ENCODE data around the gene CRYAB.

The CRYAB gene

DNA sequence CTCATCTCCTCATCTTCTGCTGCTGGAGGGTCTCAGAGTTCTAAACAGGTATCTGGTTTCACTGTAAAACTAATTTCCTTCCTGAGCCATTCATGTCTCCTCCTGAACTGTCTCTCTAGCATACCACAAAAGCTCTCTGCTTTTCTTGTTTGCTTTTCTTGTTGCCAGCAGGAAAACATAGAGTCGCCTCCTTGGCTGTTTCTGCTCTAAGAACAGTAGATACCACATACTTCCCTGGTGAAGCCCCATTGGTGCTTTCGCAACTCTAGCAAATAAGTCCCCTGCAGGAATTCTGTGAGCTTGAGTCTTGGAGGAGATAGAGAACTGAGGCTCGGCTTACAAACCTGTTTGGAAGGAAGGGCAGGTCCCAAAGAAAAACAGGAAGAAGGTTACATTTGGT is 32.6 kb upstream of the CRYAB start:
- Histone ChIP-seq H3K27ac (ENCODE audit: low read length) (peak overlapping the region; percentile 48), H3K36me3 (ENCODE audit: control insufficient read depth in 1 of 2, insufficient read depth in 2 of 2, low read length in 2 of 2) (peaks cover 0 to 17% of the 10 kb centered on the region in 2 donors), H3K4me3 (ENCODE audit: low read depth in 1 of 2, low read length in 2 of 2) (no peak overlapping the region), H3K4me1 (ENCODE audit: control insufficient read depth in 1 of 2, insufficient read depth in 2 of 2, low read length in 2 of 2) (no peaks in the 10 kb centered on the region), H3K27me3 (ENCODE audit: low read depth, low read length) (no peaks in the 10 kb centered on the region), H3K9me3 (ENCODE audit: control insufficient read depth in 1 of 2, low read length in 2 of 2) (no peaks in the 10 kb centered on the region)

GRCh38 chr11:111942829-111943228 is 31.3 kb upstream of the CRYAB start:
- H3K4me1 ChIP-seq (ENCODE audit: control insufficient read depth in 1 of 2, insufficient read depth in 2 of 2, low read length in 2 of 2) = peaks cover 7 to 10% of the 10 kb centered on the region in 2 donors
- H3K27me3 ChIP-seq (ENCODE audit: low read depth, low read length) = no peaks in the 10 kb centered on the region
- no peak overlapping the region for H3K27ac ChIP-seq (ENCODE audit: low read length)
- no peak overlapping the region for H3K4me3 ChIP-seq (ENCODE audit: low read depth in 1 of 2, low read length in 2 of 2)
- peaks cover 0 to 20% of the 10 kb centered on the region in 2 donors for H3K36me3 ChIP-seq (ENCODE audit: control insufficient read depth in 1 of 2, insufficient read depth in 2 of 2, low read length in 2 of 2)
- no peaks in the 10 kb centered on the region for H3K9me3 ChIP-seq (ENCODE audit: control insufficient read depth in 1 of 2, low read length in 2 of 2)

DNA sequence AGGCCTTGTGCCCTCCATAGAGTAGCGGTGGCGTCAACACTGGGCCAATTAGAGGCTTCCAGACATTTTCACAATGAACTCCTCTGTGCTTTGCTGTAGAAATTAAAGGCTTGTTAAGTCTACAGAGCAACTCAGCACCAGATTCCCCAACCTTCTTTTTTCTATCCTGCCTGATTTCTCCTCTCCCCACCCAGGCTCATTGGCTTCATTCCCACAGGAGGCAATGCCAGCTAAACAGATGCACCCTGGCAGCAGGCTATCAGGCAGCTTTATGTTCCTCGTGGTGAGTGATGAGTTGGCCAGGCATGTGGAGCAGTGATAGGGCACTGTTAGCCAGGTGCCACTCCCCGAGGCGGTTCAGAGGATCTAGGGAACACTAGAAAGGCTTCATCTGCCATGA is 30.4 kb upstream of the CRYAB start:
- peaks cover 7 to 11% of the 10 kb centered on the region in 2 donors for H3K4me1 ChIP-seq (ENCODE audit: control insufficient read depth in 1 of 2, insufficient read depth in 2 of 2, low read length in 2 of 2)

DNA sequence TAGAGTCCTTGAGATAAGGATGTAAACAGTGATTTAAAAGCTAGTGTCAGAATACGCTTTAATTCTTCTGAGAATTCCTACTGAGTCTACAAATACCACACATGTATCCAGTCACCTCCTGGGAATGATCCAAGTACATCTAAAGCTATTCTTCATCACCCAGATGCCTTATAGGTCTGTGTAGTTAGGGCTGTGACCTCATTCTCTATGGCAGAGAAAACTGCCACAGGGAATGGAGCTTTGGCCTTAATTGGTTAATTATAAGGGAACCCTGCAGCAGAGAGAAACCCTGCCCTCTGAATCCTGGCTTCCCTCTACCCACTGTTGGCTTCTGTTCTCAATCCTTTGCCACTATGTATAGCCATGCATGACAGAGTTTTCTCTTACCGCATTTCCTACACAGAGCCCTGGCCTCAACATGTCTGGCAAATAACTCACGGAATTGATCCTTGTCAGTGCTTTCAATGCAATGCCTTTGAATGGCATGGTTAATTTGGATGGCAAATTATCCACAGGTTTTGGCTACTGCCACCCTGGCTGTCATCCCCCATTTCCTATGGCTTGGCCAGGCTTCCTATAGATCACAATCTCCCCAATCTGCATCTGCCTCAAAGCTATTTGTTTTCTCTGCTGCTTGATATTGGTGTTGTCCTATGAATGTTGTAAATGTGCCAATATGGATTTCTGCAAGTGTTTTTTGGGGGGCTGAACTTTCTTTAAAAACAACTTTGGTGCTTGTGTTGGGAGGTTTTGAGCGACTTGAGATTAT is 28.4 kb upstream of the CRYAB start:
- peak overlapping the region; percentile 68 for H3K27ac ChIP-seq (ENCODE audit: low read length)

More for the DNA sequence above, 30.4 kb upstream of the CRYAB start:
- Histone ChIP-seq H3K9me3 (ENCODE audit: control insufficient read depth in 1 of 2, low read length in 2 of 2) (no peaks in the 10 kb centered on the region), H3K27me3 (ENCODE audit: low read depth, low read length) (no peaks in the 10 kb centered on the region), H3K27ac (ENCODE audit: low read length) (no peak overlapping the region), H3K4me3 (ENCODE audit: low read depth in 1 of 2, low read length in 2 of 2) (no peak overlapping the region), H3K36me3 (ENCODE audit: control insufficient read depth in 1 of 2, insufficient read depth in 2 of 2, low read length in 2 of 2) (peaks cover 0 to 20% of the 10 kb centered on the region in 2 donors)

DNA sequence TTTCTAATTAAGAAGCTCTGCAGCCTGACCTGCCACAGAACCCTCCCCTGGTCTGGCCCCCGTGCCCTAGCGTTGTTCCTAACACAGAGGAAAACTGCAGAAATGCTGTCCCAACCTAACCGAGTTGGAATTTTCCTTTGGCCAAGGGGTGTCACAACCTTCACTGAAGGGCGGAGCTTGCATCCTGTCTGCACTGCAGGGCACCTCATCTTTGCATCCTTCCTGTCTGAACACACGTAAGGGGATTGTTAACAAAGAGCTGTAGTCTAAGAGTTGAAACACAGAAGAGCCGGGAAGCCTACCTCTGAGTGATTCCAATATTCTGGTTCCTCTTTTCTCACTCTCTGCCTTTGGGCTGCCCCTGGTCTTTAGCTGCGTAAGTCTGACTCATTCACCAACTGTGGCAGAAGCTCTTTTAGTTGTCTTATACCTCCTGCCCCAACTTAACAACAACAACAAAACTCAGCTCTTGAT is 27.2 kb upstream of the CRYAB start:
- Histone ChIP-seq H3K36me3 (ENCODE audit: control insufficient read depth in 1 of 2, insufficient read depth in 2 of 2, low read length in 2 of 2) (peaks cover 0 to 5% of the 10 kb centered on the region in 2 donors), H3K4me1 (ENCODE audit: control insufficient read depth in 1 of 2, insufficient read depth in 2 of 2, low read length in 2 of 2) (peaks cover 16 to 29% of the 10 kb centered on the region in 2 donors), H3K27ac (ENCODE audit: low read length) (peak overlapping the region; percentile 64), H3K4me3 (ENCODE audit: low read depth in 1 of 2, low read length in 2 of 2) (peak overlapping the region; percentile 37 to 39), H3K9me3 (ENCODE audit: control insufficient read depth in 1 of 2, low read length in 2 of 2) (no peaks in the 10 kb centered on the region), H3K27me3 (ENCODE audit: low read depth, low read length) (no peaks in the 10 kb centered on the region)

More for the DNA sequence above, 28.4 kb upstream of the CRYAB start:
- Histone ChIP-seq H3K9me3 (ENCODE audit: control insufficient read depth in 1 of 2, low read length in 2 of 2) (no peaks in the 10 kb centered on the region), H3K27me3 (ENCODE audit: low read depth, low read length) (no peaks in the 10 kb centered on the region), H3K4me3 (ENCODE audit: low read depth in 1 of 2, low read length in 2 of 2) (no peak overlapping the region), H3K4me1 (ENCODE audit: control insufficient read depth in 1 of 2, insufficient read depth in 2 of 2, low read length in 2 of 2) (peaks cover 16 to 24% of the 10 kb centered on the region in 2 donors), H3K36me3 (ENCODE audit: control insufficient read depth in 1 of 2, insufficient read depth in 2 of 2, low read length in 2 of 2) (peaks cover 0 to 17% of the 10 kb centered on the region in 2 donors)

- H3K27ac ChIP-seq (ENCODE audit: low read length) = peak overlapping the region; percentile 64
- no peaks in the 10 kb centered on the region for H3K9me3 ChIP-seq (ENCODE audit: control insufficient read depth in 1 of 2, low read length in 2 of 2)
- no peaks in the 10 kb centered on the region for H3K27me3 ChIP-seq (ENCODE audit: low read depth, low read length)
- peak overlapping the region; percentile 37 to 88 for H3K4me3 ChIP-seq (ENCODE audit: low read depth in 1 of 2, low read length in 2 of 2)
- H3K36me3 ChIP-seq (ENCODE audit: control insufficient read depth in 1 of 2, insufficient read depth in 2 of 2, low read length in 2 of 2) = peaks cover 0 to 3% of the 10 kb centered on the region in 2 donors
- H3K4me1 ChIP-seq (ENCODE audit: control insufficient read depth in 1 of 2, insufficient read depth in 2 of 2, low read length in 2 of 2) = peaks cover 16 to 29% of the 10 kb centered on the region in 2 donors
Measured at GRCh38 chr11:111937844-111938243, 26.3 kb upstream of the CRYAB start.

GRCh38 chr11:111937461-111937769 is 25.8 kb upstream of the CRYAB start:
- Histone ChIP-seq H3K27me3 (ENCODE audit: low read depth, low read length) (no peaks in the 10 kb centered on the region), H3K36me3 (ENCODE audit: control insufficient read depth in 1 of 2, insufficient read depth in 2 of 2, low read length in 2 of 2) (peaks cover 0 to 3% of the 10 kb centered on the region in 2 donors), H3K4me3 (ENCODE audit: low read depth in 1 of 2, low read length in 2 of 2) (peak overlapping the region; percentile 37 to 88), H3K27ac (ENCODE audit: low read length) (peak overlapping the region; percentile 64), H3K9me3 (ENCODE audit: control insufficient read depth in 1 of 2, low read length in 2 of 2) (no peaks in the 10 kb centered on the region), H3K4me1 (ENCODE audit: control insufficient read depth in 1 of 2, insufficient read depth in 2 of 2, low read length in 2 of 2) (peaks cover 16 to 29% of the 10 kb centered on the region in 2 donors)

GRCh38 chr11:111936040-111936540 is 24.5 kb upstream of the CRYAB start:
- Histone ChIP-seq H3K27me3 (ENCODE audit: low read depth, low read length) (no peaks in the 10 kb centered on the region), H3K36me3 (ENCODE audit: control insufficient read depth in 1 of 2, insufficient read depth in 2 of 2, low read length in 2 of 2) (peaks cover 0 to 3% of the 10 kb centered on the region in 2 donors), H3K4me3 (ENCODE audit: low read depth in 1 of 2, low read length in 2 of 2) (peak overlapping the region; percentile 37 to 88), H3K27ac (ENCODE audit: low read length) (peak overlapping the region; percentile 52), H3K9me3 (ENCODE audit: control insufficient read depth in 1 of 2, low read length in 2 of 2) (no peaks in the 10 kb centered on the region), H3K4me1 (ENCODE audit: control insufficient read depth in 1 of 2, insufficient read depth in 2 of 2, low read length in 2 of 2) (peaks cover 16 to 29% of the 10 kb centered on the region in 2 donors)

DNA sequence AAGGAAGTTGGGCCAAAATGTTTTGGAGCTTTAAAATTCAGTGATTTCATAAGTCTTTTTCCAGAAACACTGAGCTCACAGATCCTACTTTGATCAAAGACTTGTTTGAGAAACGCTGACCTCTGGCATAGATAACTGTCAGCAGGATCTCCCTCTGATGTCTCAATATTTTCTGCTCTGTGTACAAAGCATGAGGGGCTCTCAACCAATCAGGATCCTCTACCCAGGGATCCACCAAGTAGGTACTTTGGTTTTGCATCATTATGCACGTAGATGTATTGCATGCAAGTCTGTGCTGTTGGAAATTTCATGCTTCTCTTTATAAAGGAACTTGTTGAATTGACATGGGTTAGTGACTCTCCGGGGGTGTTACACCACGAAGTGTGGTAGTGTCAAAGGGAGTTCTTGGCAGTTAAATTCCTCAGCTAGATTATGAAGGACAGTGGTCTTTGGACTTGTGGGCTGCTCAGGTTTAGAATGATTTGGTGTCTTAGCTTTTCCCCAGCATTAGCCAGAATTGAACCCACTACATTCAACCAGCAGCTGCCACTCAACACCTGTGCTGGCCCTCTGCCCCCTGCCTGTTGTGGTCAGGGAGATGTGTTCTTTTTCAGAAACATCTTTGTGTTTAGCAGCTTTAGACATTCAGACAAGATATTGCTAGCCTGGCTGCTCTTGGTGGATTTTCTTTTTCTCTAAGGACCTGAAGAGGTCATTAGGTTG is 23.9 kb upstream of the CRYAB start:
- H3K27me3 ChIP-seq (ENCODE audit: low read depth, low read length) = no peaks in the 10 kb centered on the region
- peak overlapping the region; percentile 52 for H3K27ac ChIP-seq (ENCODE audit: low read length)
- peaks cover 16 to 29% of the 10 kb centered on the region in 2 donors for H3K4me1 ChIP-seq (ENCODE audit: control insufficient read depth in 1 of 2, insufficient read depth in 2 of 2, low read length in 2 of 2)
- H3K9me3 ChIP-seq (ENCODE audit: control insufficient read depth in 1 of 2, low read length in 2 of 2) = no peaks in the 10 kb centered on the region
- H3K36me3 ChIP-seq (ENCODE audit: control insufficient read depth in 1 of 2, insufficient read depth in 2 of 2, low read length in 2 of 2) = peaks cover 0 to 3% of the 10 kb centered on the region in 2 donors
- H3K4me3 ChIP-seq (ENCODE audit: low read depth in 1 of 2, low read length in 2 of 2) = peak overlapping the region in 1 of 2 donors; percentile 88

GRCh38 chr11:111934306-111934705 is 22.7 kb upstream of the CRYAB start:
- Histone ChIP-seq H3K4me3 (ENCODE audit: low read depth in 1 of 2, low read length in 2 of 2) (no peak overlapping the region), H3K4me1 (ENCODE audit: control insufficient read depth in 1 of 2, insufficient read depth in 2 of 2, low read length in 2 of 2) (peaks cover 16 to 29% of the 10 kb centered on the region in 2 donors), H3K9me3 (ENCODE audit: control insufficient read depth in 1 of 2, low read length in 2 of 2) (no peaks in the 10 kb centered on the region), H3K36me3 (ENCODE audit: control insufficient read depth in 1 of 2, insufficient read depth in 2 of 2, low read length in 2 of 2) (peaks cover 0 to 3% of the 10 kb centered on the region in 2 donors), H3K27ac (ENCODE audit: low read length) (no peak overlapping the region), H3K27me3 (ENCODE audit: low read depth, low read length) (no peaks in the 10 kb centered on the region)

GRCh38 chr11:111933872-111934271 is 22.3 kb upstream of the CRYAB start:
- Histone ChIP-seq H3K4me1 (ENCODE audit: control insufficient read depth in 1 of 2, insufficient read depth in 2 of 2, low read length in 2 of 2) (peaks cover 16 to 29% of the 10 kb centered on the region in 2 donors), H3K27me3 (ENCODE audit: low read depth, low read length) (no peaks in the 10 kb centered on the region), H3K36me3 (ENCODE audit: control insufficient read depth in 1 of 2, insufficient read depth in 2 of 2, low read length in 2 of 2) (peaks cover 0 to under 1% of the 10 kb centered on the region in 2 donors), H3K4me3 (ENCODE audit: low read depth in 1 of 2, low read length in 2 of 2) (no peak overlapping the region), H3K9me3 (ENCODE audit: control insufficient read depth in 1 of 2, low read length in 2 of 2) (no peaks in the 10 kb centered on the region), H3K27ac (ENCODE audit: low read length) (no peak overlapping the region)

All from muscle layer of duodenum (tissue), 2 donors.